GM18499 (cell line): Measurements from ENCODE around the gene SUOX.

Experiments used
- ATAC-seq: cut with Tn5 transposase; IDR thresholded peaks from one replicate; pipeline ENCODE4 v1.9.1; 2021; ENCODE audit warnings: moderate number of reproducible peaks; ENCODE audit not compliant: insufficient read depth, unreplicated experiment

Gene SUOX

DNA sequence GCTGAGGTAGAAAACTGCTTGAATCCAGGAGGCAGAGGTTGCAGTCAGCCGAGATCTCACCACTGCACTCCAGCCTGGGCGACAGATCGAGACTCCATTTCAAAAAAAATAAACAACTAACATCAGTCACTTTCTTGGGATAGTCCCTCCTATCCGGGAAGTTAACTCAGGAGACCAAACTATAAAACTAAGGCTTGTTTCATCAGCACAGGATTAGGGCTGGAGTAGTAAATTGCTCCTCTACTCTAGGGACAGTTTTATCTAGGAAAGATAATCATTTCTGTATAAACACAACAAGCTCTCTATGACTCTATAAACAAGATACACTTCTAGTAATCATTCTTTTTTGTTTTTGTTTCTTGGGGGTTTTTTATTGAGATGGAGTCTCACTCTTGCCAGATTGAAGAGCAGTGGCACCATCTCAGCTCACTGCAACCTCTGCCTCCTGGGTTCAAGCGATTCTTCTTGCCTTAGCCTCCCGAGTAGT, 56.4 kb downstream of the SUOX start:
- no peak for ATAC-seq
